ENCODE data around the gene STXBP5. TPM values are rescaled to one million over a fixed set of nuclear protein-coding genes. Genes with fewer than 3 reads are reported as not detected.

Gene STXBP5
- total RNA-seq, 2 experiments from 2014 or later = 17.6 to 17.7 TPM

DNA sequence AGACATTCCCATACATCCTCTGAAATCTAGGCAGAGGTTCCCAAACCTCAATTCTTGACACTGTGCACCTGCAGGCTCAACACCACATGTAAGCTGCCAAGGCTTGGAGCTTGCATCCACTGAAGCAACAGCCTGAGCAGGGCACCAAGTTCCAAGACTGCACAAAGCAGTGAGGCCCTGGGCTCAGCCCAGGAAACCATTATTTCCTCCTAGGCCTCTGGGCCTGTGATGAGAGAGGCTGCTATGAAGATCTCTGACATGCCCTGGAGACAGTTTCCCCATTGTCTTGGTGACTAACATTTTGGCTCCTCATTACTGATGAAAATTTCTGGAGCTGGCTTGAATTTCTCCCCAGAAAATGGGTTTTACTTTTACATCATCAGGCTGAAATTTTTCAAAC lies 196.8 kb downstream of the STXBP5 start:
- Mint-ChIP-seq H3K27me3 (peaks cover 1% of the 10 kb centered on the region), H3K27ac (no peak overlapping the region), H3K36me3 (ENCODE audit: low read depth) (no peaks in the 10 kb centered on the region), H3K4me3 (no peak overlapping the region), H3K9me3 (peaks cover 11% of the 10 kb centered on the region), H3K4me1 (no peaks in the 10 kb centered on the region)
- POLR2A ChIA-PET = no interaction called here
- DNase-seq = no peak
- CTCF ChIA-PET = no interaction called here

DNA sequence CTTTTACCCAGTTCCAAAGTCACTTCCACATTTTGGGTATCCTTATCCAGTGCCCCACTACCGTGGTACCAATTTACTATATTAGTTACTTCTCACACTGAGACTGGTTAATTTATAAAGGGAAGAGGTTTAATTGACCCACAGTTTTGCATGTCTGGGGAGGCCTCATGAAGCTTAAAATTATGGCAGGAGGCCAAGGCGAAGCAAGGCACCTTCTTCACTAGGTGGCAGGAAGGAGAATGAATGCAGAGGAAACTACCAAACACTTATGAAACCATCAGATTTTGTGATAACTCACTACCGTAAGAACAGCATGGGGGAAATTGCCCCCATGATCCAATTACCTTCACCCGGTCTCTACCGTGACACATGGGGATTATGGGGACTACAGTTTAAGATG lies 197.6 kb downstream of the STXBP5 start:
- Mint-ChIP-seq H3K27me3 (peaks cover 1% of the 10 kb centered on the region), H3K36me3 (ENCODE audit: low read depth) (no peaks in the 10 kb centered on the region), H3K4me1 (no peaks in the 10 kb centered on the region), H3K4me3 (no peak overlapping the region), H3K9me3 (peaks cover 11% of the 10 kb centered on the region), H3K27ac (no peak overlapping the region)
- CTCF ChIA-PET = interaction anchor here (0.6 kb wide), 1 partner anchor 519 kb away, joined by 4 read pairs; no protein-coding TSS in a partner anchor
- POLR2A ChIA-PET = no interaction called here
- DNase-seq = no peak

DNA sequence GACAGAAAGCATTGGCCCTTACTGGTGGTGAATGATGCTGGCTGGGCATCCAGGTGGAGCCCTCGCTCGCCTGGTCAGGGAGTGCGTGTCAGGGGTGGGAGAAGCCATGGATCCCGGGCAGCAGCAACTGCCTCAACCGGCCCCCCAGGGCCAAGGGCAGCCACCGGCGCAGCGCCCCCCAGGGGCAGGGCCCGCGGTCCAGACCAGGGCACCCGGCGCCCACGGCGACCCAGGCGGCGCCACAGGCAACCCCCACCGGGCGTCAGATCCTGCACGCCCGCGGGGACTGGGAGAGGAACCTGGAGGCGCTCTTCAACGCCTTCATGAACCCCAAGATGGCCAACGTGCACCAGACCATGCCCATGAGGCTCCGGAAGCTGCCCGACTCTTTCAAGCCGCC lies 202.6 kb downstream of the STXBP5 start:
- CTCF ChIA-PET = interaction anchor here (1.2 kb wide), 1 partner anchor 11 kb away, joined by 3 read pairs; no protein-coding TSS in a partner anchor
- H3K9me3 Mint-ChIP-seq = peaks cover 7% of the 10 kb centered on the region
- no peaks in the 10 kb centered on the region for H3K36me3 Mint-ChIP-seq (ENCODE audit: low read depth)

DNA sequence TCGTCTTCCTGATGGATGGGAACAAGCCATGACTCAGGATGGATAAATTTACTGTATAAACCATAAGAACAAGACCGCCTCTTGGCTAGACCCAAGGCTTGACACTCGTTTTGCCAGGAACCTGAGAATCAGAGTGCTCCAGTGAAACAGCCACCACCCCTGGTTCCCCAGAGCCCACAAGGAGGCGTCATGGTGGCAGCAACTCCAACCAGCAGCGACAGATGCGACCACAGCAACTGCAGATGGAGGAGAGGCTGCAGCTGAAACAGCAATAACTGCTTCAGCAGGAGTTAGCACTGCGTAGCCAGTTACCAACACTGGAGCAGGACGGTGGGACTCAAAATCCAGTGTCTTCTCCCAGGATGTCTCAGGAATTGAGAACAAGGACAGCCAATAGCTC lies 203.4 kb downstream of the STXBP5 start:
- CTCF ChIA-PET = interaction anchor here (1.2 kb wide), 1 partner anchor 10 kb away, joined by 3 read pairs; no protein-coding TSS in a partner anchor
- Mint-ChIP-seq H3K4me1 (no peaks in the 10 kb centered on the region), H3K27ac (no peak overlapping the region), H3K9me3 (peaks cover 3% of the 10 kb centered on the region), H3K4me3 (no peak overlapping the region), H3K36me3 (ENCODE audit: low read depth) (no peaks in the 10 kb centered on the region), H3K27me3 (peaks cover 6% of the 10 kb centered on the region)
- POLR2A ChIA-PET = no interaction called here
- DNase-seq = no peak

More for the DNA sequence above, 202.6 kb downstream of the STXBP5 start:
- Mint-ChIP-seq H3K4me3 (no peak overlapping the region), H3K27ac (no peak overlapping the region), H3K4me1 (no peaks in the 10 kb centered on the region), H3K27me3 (peaks cover 4% of the 10 kb centered on the region)
- POLR2A ChIA-PET = no interaction called here
- no peak for DNase-seq

DNA sequence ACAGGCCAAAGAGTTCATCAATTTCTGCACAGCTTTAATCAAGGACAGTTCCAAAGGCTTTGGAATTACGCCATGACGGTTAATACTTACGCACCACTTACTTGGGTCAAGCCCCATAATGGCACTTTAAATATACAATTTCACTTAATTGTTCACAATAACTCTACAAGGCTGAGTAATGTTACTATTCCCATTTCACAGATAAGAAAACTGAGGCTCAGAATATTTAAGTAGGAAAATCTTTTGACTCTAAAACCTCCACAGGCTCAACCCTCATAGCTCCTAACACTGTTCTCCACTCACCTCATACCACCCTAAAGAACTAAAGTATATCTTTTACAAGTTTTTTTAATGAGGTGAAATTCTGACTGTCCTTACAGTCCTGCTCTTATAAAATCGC lies 212.4 kb downstream of the STXBP5 start:
- ChIA-PET POLR2A (no interaction called here), CTCF (no interaction called here)
- H3K9me3 Mint-ChIP-seq = no peaks in the 10 kb centered on the region
- no peak overlapping the region for H3K27ac Mint-ChIP-seq
- DNase-seq = no peak
- peaks cover 6% of the 10 kb centered on the region for H3K27me3 Mint-ChIP-seq
- no peaks in the 10 kb centered on the region for H3K36me3 Mint-ChIP-seq (ENCODE audit: low read depth)
- H3K4me1 Mint-ChIP-seq = no peaks in the 10 kb centered on the region
- no peak overlapping the region for H3K4me3 Mint-ChIP-seq

DNA sequence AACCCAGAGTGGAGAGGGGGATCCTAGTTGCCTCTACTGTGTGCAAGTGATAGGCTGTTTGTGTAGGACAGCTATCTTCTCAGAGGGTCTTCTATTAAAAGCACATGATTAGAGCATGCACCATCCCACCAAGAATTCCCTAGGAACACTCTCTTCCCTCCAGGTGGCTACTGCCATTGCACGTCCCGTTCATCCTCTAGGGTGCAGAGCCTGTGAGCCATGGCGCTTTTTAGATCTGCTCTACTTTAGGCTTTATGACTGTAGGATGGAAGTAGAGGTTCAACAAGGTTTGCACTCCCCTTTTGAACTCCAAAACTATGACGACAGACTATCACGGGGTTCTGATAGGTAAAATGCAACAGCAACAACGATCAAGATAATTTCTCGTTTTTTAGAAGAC lies 213.7 kb downstream of the STXBP5 start:
- DNase-seq = no peak
- H3K36me3 Mint-ChIP-seq (ENCODE audit: low read depth) = no peaks in the 10 kb centered on the region
- no peaks in the 10 kb centered on the region for H3K4me1 Mint-ChIP-seq
- ChIA-PET CTCF (interaction anchor here (1.3 kb wide), 1 partner anchor 11 kb away, joined by 3 read pairs; no protein-coding TSS in a partner anchor), POLR2A (no interaction called here)
- H3K27ac Mint-ChIP-seq = no peak overlapping the region
- H3K9me3 Mint-ChIP-seq = no peaks in the 10 kb centered on the region
- no peaks in the 10 kb centered on the region for H3K27me3 Mint-ChIP-seq
- no peak overlapping the region for H3K4me3 Mint-ChIP-seq

DNA sequence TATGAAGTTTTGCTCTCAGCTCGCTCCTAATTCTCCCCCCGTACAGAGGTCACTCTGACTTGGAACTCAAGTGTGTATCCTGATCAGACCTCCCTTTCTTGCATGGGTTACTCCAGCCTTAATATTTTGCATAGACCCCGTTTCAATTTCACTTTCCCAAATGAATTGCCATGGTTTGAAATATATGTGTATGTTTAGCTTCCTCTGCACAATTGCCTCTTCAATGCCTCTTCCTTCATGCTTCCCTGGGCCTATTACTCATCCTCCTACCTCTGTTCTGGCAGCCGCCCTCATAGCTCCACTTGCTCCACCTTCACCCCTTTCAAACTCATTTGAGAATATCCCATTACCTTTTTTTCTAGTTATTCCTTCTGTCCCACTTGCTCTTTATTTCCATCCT lies 214.3 kb downstream of the STXBP5 start:
- CTCF ChIA-PET = interaction anchor here (1.3 kb wide), 1 partner anchor 12 kb away, joined by 3 read pairs; no protein-coding TSS in a partner anchor
- H3K36me3 Mint-ChIP-seq (ENCODE audit: low read depth) = no peaks in the 10 kb centered on the region
- no peaks in the 10 kb centered on the region for H3K27me3 Mint-ChIP-seq
- H3K4me1 Mint-ChIP-seq = no peaks in the 10 kb centered on the region
- no peak overlapping the region for H3K4me3 Mint-ChIP-seq
- H3K27ac Mint-ChIP-seq = no peak overlapping the region
- DNase-seq = no peak
- POLR2A ChIA-PET = no interaction called here
- peaks cover 2% of the 10 kb centered on the region for H3K9me3 Mint-ChIP-seq

DNA sequence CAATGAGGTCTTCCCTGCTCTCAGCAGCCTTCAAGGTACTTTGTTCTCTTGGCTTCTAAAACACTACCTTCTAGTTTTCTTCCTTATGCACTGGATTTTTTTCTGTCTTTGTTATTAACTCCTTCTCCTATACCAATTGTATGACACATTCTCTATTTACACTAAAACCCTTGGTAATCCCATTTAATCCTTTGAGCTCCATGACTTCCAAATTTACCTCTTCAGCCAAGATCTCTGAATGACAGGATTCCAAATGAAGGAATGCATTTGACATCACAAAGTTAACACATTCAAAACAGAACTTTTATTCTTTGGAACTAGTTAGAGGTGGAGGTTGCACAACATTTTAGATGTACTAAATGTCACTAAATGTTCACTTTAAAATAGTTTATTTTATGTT lies 217.7 kb downstream of the STXBP5 start:
- no peaks in the 10 kb centered on the region for H3K36me3 Mint-ChIP-seq (ENCODE audit: low read depth)
- CTCF ChIA-PET = no interaction called here
- POLR2A ChIA-PET = no interaction called here

DNA sequence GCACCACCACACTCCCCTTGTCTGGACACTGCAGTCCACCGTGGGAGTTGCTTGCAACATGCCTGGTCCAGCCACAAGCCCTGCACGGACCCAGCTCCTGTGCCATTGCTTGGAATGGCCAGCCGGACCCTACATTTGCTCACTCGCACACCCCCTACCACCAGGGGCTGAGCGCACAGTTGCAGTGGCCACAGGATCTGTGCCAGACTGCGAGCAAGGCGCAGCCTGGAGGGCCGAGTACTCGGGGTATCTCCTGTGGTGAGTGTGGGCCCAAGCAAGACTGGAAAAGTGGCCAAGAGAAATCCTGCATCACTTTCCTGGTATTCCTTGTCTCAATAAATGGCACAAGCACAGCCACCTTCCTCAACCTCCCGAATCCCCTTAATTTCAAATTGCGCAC lies 218.9 kb downstream of the STXBP5 start:
- no peaks in the 10 kb centered on the region for H3K36me3 Mint-ChIP-seq (ENCODE audit: low read depth)
- ChIA-PET CTCF (no interaction called here), POLR2A (no interaction called here)
- peaks cover 2% of the 10 kb centered on the region for H3K9me3 Mint-ChIP-seq
- DNase-seq = no peak
- H3K27ac Mint-ChIP-seq = no peak overlapping the region
- no peaks in the 10 kb centered on the region for H3K27me3 Mint-ChIP-seq
- H3K4me1 Mint-ChIP-seq = no peaks in the 10 kb centered on the region
- H3K4me3 Mint-ChIP-seq = no peak overlapping the region

More for the DNA sequence above, 217.7 kb downstream of the STXBP5 start:
- Mint-ChIP-seq H3K9me3 (peaks cover 2% of the 10 kb centered on the region), H3K27ac (no peak overlapping the region), H3K4me1 (no peaks in the 10 kb centered on the region), H3K27me3 (no peaks in the 10 kb centered on the region), H3K4me3 (no peak overlapping the region)
- no peak for DNase-seq

DNA sequence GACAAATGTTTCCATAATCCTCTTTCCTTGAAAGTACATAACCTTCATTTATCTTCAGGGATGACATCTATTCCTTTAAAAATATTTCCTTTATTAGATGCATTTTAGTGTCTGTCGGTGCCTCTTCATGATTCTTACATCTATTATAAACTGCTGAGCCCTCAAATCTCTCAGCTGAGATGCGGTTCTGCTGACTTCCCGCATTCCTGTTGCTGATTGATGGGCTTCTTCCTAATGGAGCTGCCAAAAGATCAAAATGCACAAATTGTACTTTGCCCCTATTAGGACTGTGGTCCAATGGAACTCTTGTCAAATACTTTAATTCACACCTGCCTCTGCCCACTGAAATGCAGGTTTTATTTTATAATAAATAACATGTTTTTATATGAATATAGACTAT lies 225.6 kb downstream of the STXBP5 start:
- H3K4me3 Mint-ChIP-seq = no peak overlapping the region
- CTCF ChIA-PET = no interaction called here

DNA sequence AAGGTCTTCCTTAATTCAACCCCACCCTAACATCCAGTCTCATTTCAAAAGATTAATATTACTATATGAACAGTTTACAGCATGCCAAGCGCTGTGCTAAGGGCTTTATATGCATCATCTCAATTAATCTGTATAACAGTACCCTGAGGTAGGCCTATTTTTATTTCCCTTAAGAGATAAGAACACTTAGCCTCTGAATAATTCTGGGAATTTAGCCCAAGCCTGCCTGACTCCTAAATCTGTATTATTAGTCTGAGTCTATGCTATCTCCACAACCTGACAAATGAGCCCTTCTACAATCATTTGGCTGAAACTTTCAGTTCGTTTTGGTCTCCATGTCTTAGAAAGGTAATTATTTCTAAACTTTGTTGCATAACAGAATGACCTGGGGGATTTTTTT lies 226.6 kb downstream of the STXBP5 start:
- Mint-ChIP-seq H3K4me3 (no peak overlapping the region), H3K4me1 (no peaks in the 10 kb centered on the region), H3K36me3 (ENCODE audit: low read depth) (no peaks in the 10 kb centered on the region), H3K9me3 (no peaks in the 10 kb centered on the region), H3K27ac (no peak overlapping the region), H3K27me3 (peaks cover 3% of the 10 kb centered on the region)
- no peak for DNase-seq
- CTCF ChIA-PET = no interaction called here
- POLR2A ChIA-PET = no interaction called here

More for the DNA sequence above, 225.6 kb downstream of the STXBP5 start:
- Mint-ChIP-seq H3K9me3 (no peaks in the 10 kb centered on the region), H3K27me3 (peaks cover 3% of the 10 kb centered on the region), H3K27ac (no peak overlapping the region), H3K36me3 (ENCODE audit: low read depth) (no peaks in the 10 kb centered on the region), H3K4me1 (no peaks in the 10 kb centered on the region)
- no peak for DNase-seq
- POLR2A ChIA-PET = no interaction called here

DNA sequence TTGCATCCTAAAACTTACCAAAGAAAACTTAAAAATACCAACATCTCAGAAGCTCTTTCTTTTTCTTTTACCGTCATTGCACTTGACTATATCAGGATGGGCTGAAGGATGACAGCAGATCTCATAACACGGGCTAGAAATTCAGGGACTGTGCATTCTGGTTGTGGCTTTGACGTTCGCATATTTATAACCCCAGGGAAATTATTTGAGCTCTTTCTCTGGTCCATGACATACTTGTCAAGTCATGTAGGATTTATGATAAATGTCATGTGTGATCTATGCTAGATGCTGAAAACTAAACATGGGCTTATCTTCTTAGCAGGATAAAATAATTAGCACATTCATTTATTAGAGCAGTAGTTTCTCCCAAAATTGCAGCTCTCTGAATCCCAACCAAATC lies 229.9 kb downstream of the STXBP5 start:
- ChIA-PET POLR2A (no interaction called here), CTCF (no interaction called here)
- H3K4me3 Mint-ChIP-seq = no peak overlapping the region
- no peak for DNase-seq
- no peaks in the 10 kb centered on the region for H3K4me1 Mint-ChIP-seq
- peaks cover 3% of the 10 kb centered on the region for H3K27me3 Mint-ChIP-seq
- no peaks in the 10 kb centered on the region for H3K9me3 Mint-ChIP-seq
- H3K36me3 Mint-ChIP-seq (ENCODE audit: low read depth) = no peaks in the 10 kb centered on the region
- H3K27ac Mint-ChIP-seq = no peak overlapping the region

DNA sequence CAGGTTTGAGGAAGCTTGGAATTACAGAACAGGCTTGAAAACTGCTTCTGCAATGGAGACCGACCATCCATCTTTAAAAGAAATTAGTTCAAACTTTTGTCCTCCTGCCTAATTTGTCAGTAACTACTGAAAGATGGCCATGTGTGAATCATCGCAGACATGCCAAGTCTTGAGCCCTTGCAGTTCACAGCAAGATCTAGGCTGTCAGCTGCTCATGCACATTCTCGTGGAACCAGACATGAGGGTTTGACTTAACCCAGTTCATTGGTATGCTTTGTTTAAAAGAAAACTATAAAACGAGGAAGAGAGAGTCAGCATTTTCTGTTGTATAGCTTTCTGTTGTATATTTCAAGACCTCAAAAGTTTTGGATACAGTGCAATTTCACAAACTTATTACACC lies 230.3 kb downstream of the STXBP5 start:
- no peak for DNase-seq
- H3K27ac Mint-ChIP-seq = no peak overlapping the region
- ChIA-PET CTCF (no interaction called here), POLR2A (no interaction called here)
- no peak overlapping the region for H3K4me3 Mint-ChIP-seq
- H3K4me1 Mint-ChIP-seq = no peaks in the 10 kb centered on the region
- no peaks in the 10 kb centered on the region for H3K9me3 Mint-ChIP-seq
- H3K27me3 Mint-ChIP-seq = peaks cover 3% of the 10 kb centered on the region
- no peaks in the 10 kb centered on the region for H3K36me3 Mint-ChIP-seq (ENCODE audit: low read depth)

DNA sequence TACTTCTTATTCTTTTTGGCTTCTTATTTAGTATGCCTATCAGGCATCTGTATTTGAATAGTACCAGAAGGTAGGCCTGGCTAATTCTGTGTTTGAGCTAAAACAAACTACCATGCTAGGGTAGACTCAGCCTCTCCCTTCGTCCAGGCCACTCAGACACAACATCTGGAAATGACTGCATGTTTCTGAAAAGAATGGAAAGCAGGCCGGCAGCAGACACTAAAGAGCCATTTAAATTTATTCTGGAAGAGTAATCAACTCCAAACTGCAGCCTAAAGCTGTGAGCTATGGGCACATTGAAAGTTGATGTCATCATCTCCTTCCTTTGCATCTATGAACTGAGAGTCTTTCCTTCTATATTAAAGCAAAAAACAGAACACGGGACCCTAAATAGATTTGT lies 233.4 kb downstream of the STXBP5 start:
- CTCF ChIA-PET = interaction anchor here (0.7 kb wide), 1 partner anchor 23 kb away, joined by 4 read pairs; no protein-coding TSS in a partner anchor
- Mint-ChIP-seq H3K27ac (no peak overlapping the region), H3K36me3 (ENCODE audit: low read depth) (no peaks in the 10 kb centered on the region), H3K4me1 (no peaks in the 10 kb centered on the region), H3K27me3 (peaks cover 3% of the 10 kb centered on the region), H3K9me3 (no peaks in the 10 kb centered on the region), H3K4me3 (no peak overlapping the region)
- DNase-seq = no peak
- POLR2A ChIA-PET = no interaction called here

Measured in activated CD4-positive, alpha-beta T cell treated with anti-CD3 and anti-CD28 coated beads, Interleukin-2, amount 10 ng/mL, durations not matched to agents 7 days and 5 days (primary cell).